Measurements from ENCODE around the gene GP1BB. TPM values are rescaled to one million over a fixed set of nuclear protein-coding genes. Genes with fewer than 3 reads are reported as not detected.
"Not testable (repeated sequence)": the region's sequence is repeated elsewhere in the genome, so short reads cannot be mapped to it uniquely, and the experiment has no call there.

The GP1BB gene
- total RNA-seq, 1 donor from 2014 or later, result 3.0 TPM

DNA sequence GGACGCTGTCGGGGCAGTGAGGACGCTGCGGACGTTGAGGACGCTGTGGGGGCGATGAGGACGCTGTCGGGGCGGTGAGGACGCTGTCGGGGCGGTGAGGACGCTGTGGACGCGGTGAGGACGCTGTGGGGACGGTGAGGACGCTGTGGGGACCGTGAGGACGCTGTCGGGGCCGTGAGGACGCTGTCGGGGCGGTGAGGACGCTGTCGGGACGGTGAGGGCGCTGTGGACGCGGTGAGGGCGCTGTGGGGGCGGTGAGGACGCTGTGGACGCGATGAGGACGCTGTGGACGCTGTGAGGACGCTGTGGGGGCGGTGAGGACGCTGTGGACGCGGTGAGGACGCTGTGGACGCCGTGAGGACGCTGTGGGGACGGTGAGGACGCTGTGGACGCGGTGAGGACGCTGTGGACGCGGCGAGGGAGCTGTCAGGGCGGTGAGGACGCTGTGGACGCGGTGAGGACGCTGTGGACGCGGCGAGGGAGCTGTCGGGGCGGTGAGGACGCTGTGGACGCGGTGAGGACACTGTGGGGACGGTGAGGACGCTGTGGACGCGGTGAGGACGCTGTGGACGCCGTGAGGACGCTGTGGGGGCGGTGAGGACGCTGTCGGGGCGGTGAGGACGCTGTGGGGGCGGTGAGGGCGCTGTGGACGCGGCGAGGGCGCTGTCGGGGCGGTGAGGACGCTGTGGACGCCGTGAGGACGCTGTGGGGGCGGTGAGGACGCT, 2.9 kb downstream of the GP1BB start:
- DNase-seq (ENCODE audit: low read depth in 2 of 2), result not testable (repeated sequence)

DNA sequence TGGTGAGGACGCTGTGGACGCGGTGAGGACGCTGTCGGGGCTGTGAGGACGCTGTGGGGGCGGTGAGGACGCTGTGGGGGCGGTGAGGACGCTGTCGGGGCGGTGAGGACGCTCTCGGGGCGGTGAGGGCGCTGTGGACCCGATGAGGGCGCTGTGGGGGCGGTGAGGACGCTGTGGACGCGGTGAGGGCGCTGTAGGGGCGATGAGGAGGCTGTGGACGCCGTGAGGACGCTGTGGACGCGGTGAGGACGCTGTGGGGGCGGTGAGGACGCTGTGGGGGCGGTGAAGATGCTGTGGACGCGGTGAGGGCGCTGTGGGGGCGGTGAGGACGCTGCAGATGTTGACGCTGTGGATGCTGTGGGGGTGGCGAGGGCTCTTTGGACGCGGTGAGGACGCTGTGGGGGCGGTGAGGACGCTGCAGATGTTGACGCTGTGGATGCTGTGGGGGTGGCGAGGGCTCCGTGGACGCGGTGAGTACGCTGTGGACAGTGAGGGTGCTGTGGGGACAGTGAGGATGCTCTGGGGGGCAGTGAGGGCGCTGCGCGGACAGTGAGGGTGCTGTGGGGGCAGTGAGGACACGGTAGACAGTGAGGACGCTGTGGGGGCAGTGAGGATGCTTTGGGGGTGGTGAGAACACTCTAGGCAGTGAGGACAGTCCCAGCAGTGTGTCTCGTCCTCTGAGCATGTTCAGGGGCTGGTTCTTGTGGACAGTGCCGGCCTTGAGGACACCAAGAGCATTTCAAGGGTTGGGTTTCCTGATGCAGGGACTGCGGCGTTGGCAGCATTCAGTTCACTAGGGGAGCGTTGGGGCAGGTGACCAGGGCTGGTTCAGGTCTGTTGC, 4.2 kb downstream of the GP1BB start:
- DNase-seq (ENCODE audit: low read depth in 2 of 2), result no peak

DNA sequence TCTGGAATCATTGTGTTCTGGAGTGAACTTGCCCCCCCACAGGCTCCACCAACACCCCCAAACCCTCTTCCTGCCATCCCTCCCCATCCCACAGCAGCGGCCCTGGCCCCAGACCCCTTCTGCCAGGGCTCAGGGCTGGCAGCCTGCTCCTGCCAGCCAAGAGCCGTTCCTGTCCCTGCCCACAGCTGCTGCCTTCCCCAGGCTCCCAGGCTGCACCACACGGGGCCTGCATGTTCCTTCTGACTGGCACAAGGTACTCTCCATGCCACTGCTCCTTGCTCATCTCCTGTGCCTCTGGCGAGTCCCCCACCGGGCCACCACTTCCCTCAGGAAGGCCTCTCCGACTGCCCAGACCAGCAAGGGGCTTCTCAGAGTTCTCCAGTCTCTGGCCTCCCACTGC, 4.9 kb downstream of the GP1BB start:
- no peak for DNase-seq (ENCODE audit: low read depth in 2 of 2)

DNA sequence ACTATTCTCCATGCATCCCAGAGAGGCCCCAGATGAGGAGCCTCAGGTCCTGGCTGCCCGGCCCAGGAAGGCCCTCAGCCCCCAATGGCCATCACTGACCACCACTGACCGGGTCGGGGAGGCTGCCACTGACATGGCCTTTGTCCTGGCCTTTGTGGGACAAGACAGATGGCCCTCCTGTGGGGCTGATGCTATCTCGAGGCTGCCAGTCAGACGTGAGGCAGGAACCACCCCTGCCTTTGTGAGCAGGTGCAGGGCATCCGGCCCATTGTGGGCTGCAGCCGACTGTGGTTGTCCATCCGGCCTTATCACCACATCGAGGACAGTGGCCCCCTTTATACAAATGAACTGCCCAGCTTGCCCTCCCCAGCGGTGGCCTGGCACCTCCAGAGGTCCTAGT, 5.5 kb downstream of the GP1BB start:
- DNase-seq (ENCODE audit: low read depth in 2 of 2), result no peak

DNA sequence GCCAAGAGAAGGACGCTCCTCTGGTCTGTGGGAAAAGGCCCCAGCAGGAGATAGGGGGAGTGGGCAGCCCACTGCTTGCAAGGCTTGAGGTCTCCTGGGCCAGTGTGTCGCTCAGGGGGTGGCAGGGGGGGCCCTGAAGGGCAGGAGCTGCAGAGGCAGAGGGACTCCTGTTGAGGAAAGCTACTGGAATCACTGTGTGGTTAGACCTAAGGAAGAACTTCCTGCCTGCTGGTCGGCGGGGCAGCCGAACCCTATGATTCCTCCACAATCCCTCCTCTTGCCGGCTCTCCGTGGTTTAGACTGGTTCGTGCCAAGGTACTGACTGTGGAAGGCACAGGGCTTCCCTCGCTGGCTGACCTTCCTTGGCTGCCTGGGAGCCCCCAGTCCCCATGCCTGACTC, 6.2 kb downstream of the GP1BB start:
- no peak for DNase-seq (ENCODE audit: low read depth in 2 of 2)

DNA sequence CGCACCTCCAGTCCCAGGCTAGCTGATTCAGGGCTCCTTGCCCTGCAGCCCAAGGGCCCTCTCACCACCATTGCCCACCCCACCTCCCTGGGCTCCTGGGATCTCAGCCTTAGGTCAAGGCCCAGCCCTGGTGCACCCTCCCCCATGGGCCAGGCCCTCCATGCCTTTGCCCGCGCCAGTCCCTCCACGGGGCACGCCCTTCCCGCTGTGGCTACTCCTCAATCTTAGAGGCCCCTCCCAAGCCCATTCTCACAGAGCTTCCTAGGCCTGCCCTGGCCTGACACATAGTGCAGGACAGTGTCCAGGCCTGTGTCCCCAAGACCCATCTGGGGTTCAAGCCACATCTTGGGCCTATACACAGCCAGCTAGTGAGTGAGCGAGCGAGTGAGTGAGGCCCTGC, 6.9 kb downstream of the GP1BB start:
- DNase-seq (ENCODE audit: low read depth in 2 of 2), result no peak

DNA sequence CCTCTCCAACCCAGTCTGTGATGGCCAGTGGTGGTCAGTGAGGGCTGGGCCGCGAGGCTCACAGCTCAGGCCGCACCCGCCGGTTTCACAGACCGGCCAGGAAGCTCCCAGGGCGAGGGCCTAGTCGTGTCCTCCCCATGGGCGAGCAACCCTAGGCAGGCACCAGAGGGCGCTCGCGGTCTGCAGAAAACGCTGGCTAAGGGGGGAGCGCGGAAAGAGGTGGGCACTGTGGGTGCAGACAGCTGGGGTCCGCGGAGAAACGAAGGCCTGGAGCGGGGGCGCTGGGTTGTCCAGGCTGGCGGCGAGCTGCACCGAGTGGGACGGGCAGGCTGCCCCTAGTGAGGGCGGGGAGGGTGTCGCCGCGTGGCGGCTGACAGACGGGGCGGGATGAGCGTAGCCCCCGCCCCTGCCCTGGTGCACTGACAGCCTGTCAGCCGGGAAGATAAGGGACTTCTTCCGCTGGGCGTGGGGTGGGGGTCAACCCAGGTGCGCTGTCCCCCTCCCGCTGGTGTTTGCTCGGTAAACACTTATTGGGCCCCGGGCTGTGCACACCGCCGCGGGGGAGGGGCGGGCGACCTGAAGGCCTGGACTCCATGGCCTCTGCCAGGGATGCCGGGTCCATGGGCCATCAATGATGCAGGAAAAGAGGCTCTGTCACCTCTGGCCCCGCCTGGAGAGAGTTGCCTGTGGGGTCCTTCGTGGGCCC, 7.5 kb downstream of the GP1BB start:
- peak; percentile 72 to 87 for DNase-seq (ENCODE audit: low read depth in 2 of 2)

DNA sequence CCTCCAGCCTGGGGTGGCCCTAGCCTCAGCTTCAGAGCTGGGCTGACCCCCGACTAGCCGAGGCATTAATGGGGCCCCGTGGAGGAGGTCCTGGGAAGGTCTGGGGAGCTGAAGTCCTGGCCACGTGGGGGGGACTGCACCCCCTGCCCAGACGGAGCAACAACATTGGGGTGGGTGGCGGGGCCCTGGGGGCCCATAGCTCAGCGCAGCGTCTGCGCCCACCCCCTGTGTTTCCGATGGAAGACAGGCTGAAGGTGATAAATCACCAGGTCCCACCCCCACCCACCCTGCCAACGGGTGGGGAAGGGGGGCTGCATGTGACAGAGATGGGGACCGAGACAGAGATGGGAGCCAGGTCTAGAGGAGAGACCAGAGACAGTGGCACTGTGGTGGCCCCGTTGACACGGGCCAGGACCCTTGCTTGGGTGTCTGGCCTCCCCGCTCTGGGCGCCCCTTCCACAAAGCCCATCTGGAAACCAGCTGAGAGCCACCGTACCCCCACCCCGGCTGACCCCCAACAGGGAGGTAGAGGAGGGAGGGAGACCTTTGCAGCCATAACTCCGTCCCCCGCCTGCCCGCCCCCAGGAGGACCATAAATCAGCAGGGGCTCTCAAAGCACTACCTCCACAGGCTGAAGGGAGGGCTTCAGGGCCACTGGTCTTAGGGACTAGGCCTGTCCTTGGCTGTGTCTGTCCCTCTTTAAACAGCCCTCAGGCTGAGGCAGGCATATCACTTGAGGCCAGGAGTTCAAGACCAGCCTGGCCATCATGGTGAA, 8.2 kb downstream of the GP1BB start:
- no peak for DNase-seq (ENCODE audit: low read depth in 2 of 2)

DNA sequence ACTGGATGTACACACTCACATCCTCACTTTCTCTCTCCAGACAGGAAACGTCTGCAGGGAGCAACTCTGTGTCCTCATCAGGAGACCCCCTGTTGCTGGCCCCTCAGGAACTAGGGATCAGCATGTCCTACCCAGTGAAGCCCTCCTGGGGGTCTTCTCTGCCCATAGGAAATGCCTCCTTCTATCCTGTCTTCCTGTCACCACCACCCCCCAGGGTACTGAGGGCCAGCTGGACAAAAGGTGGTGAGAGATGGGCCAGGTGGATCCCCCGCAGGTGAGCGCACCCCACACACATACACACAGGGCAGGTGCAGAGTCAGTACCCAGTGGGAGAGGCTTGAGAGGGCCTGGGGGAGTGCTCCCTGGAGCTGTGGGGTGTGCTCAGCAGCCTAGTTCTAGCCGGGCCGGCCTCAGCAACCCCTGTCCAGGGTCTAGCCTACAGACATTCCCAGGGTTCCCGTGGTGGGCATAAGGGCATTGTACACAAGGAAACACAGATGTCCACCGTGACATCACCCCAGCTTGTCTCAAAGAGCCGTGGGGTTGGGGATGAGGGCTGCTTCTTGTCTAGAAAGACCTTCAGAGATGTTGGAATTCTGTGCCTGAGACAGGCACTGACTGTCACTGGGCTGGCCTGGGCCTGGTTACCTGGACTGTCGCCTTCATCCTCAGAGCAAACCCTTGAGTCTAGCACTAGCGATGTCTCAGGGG, 9.2 kb downstream of the GP1BB start:
- no peak for DNase-seq (ENCODE audit: low read depth in 2 of 2)

DNA sequence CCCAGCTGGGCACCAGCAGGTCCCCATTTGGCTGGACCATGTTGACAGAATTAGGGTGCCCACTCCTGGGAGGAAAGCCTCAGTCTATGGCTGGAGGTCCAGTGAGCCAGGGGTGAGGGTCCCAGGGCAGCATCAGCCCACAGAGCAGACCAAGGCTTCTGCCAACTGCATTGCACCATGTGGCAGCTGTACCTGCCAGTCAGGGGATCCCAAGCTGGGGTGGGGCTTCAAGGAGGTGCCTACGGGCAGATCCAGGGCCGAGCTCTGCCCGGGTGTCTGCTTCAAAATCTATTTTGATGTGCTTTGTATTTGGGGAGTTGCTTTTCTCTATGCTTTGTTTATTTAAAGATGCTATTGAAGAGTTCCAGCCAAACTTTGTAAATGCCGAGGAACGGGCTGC, 10.4 kb downstream of the GP1BB start:
- no peak for DNase-seq (ENCODE audit: low read depth in 2 of 2)

DNA sequence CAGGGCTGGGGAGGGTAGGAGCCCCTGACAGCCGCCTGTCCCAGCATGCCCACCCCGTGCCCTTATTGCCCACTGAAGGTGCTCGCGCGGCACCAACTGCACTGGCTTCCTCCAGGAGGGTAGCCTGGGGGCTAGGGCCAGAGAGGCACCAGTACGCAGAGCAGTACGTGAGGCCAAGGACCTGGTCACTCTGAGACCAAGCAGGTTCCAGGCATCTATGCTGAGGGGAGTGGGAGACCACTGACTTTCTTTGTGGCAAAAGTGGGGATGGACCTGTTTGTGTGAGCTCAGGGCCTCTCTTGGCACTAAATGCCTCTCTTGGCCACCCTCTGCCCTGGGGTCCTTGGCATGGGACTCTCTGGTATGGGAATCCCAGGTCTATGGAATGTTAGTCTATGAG, 10.8 kb downstream of the GP1BB start:
- DNase-seq (ENCODE audit: low read depth in 2 of 2), result no peak

DNA sequence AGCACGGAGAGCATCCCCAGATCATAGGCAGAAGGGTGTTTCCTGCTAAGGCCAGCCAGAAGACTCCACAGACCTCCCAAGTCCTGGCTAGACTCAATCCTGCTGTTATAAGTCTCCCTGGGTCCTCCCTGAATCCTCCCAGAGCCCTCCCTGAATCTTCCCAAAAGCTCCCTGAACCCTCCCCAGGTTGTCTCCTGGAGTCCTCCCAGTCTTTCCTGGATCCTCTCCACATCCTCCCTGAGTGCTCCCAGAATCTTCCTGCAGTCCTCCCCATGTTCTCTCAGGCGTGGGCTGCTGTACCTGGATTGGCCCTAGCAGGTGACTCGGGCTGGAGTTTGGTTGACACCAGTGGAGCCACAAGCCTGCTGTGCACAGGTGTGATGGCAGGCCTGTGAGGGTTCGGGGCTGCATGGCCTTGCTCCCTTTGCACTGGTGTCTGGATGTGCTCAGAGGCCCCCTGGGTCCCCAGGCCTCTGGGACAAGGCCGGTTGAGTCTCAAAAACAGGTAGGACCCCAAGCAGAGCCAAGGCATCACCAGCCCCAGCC, 11.6 kb downstream of the GP1BB start:
- DNase-seq (ENCODE audit: low read depth in 2 of 2), result no peak

DNA sequence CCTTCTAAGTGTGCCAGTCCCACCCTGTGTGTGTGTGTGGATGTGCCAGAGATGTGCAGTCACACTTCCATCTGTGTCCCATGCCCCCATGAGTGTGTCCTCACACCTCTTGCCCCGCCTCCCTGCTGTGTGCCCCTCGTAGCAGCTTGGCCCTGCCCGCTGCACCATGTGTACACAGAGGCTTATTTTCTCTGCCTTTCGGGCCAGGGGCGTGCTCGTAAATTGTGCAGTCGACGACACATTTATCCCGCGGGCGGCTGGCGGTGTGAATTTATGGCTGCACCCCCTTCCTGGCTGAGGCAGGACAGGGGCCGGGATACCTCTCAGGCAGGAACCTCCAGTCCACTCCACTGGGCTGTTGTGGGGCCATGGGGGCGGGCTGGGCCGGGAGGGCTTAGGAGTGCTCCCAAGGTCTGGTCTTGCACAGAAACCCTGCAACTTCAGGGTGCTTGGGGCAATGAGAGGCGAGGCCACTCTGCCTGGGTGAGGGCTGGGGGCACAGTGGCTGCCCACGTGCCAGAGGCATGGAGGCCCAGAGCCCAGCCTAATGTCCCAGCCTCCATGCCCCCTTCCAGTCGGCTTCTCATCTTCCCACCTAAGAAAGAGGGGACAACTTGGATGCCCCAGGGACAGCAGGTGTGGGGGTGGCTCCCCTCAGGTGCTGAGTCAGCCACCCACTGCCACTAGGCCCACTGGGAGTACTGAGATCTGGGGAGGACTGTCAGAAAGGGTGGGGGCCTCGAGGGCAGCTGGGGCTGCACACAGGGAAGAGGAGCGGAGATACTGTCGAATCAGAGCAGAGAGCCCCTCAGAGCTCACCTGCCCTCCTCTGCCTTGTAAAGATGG, 12.5 kb downstream of the GP1BB start:
- no peak for DNase-seq (ENCODE audit: low read depth in 2 of 2)

DNA sequence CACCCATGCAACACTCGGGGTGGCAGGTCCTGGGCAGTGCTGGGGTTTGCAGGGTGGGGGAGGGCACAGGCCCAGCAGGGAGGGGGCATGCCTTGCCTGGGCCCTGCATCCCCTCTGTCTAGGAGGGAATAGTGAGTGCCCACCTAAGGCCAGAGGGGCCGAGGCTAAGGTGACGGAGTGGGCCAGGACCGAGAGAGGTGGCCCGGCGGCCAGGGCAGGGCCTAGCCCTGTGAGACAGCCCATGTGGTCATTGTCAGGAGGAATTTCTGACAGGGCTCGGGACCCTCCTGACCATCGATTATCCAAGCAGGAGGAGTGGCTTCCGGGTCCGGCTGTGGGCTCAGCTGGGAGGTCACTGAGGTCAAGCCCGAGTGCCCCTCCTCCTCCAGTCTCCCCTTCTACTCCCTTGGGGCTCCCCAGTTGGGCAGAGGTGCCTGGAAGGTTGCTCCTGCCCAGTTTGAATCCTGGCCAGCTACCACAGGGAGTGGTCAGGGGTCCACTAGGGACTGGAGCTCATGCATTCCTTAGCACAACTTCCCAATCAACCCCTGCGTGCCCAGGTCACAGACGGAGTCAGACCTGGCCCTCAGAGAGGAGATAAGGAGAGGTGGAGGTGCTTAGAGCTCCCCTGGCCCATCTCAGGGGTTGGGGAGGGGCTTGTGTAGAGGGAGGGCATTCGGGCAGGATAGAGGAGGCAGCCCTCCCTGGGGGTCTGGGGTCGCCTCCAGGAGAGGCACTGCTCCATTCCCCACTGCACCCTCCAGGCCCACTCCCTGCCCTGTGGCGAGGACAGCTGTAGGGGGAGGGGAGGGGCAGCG, 14.7 kb downstream of the GP1BB start:
- no peak for DNase-seq (ENCODE audit: low read depth in 2 of 2)

DNA sequence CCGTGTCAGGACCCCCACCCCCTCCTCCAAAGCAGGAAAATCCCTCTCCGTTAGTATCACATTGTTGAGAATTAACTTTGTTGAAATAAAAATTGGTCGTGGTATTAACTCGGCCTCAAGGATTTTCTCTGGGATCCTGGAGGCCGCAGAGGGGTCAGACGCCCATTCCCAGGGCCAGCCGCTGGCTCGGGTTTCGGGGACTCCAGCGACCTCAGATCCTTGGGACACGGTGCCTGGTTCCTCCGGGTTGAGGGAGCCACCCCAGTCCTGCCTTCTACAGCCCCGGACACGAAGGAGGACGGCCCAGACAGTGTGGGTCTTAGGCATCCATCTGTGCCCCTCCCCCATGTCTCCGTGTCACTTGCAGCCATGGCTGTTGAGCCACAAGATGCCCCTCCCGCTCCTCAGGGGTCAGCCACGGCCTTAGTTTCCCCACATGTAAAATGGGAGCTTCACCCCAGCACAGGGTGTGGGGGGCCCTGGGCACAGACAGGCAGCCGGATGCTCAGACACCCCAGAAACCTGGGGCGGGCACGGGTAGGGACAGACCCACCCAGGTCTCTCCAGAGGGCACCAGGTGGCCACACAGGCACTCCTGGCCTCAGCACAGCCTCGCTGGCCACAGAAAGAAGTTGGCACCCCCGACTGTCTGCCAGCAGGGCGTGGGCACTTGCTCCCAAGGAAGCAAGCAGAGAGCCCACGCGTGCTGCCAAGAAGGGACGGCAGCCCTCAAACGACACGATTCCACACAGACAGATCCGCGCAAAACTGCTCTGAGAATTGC, 15.5 kb downstream of the GP1BB start:
- DNase-seq (ENCODE audit: low read depth in 2 of 2), result no peak

DNA sequence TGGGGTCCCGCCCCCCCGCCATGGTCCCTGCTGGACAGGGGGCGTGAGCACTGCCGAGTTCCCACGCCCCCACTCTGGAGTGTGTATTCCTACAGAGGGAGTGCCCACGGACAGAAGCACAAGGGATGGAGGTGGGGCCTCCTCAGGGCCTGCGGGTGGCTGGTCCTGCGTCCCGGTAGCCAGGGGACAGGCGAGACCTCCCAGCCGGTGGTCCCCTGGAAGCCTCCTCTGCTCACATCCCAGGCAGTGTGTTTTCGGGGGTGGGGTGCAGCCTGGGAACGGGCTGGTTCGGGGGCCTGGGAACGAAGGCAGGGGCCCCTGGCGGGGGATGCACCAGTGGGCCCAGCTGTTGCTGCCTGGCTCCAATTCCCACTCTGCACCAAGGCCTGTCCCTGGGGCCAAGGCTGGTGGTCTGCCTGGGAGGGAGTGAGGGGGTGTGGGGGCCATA, 16.1 kb downstream of the GP1BB start:
- no peak for DNase-seq (ENCODE audit: low read depth in 2 of 2)

DNA sequence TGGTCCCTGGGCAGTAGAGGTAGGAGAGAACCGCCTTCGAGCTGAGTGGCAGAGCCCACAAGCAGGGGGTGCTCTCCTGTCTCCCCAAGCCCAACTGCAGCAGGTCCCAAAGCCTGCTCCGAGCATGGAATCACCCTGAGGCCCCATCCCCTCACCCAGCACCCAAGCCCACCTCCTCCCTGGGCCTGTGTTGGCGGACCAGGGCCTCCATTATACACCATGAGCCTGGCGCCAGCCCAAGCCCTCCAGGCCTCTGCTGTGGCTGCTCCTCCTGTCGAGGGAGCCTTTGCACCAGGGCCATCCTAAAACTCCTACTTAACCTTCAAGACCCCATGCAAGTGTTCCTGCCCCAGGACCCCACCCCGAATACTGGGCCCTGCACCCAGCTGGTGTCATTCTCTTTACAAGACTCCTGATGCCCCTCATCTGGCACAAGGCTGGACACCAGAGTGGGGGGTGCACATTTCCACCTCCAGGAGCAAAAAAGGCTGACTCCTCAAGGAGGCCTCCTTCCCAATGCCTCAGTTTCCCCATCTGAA, 16.6 kb downstream of the GP1BB start:
- DNase-seq (ENCODE audit: low read depth in 2 of 2), result no peak

DNA sequence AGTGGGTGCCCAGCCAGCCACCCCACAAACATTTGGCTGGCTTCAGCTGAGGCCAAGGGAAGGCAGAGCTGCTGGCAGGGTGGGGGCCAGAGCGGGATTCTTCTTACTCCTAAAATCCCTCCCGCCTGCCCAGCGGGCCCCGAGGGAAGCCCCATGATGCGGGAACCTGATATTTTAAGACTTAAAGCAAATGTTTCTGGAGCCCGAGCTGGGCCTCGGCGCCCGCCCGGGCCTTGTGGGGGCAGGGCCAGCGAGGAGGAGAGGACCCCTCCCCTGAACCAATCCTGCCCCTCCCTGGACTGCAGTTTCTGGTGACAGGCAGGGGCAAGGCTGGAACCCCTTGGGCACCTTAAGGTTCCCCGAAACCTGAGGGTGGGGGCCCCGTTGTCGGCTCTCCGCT, 17.2 kb downstream of the GP1BB start:
- no peak for DNase-seq (ENCODE audit: low read depth in 2 of 2)
